HL-60/S4 treated with retinoic acid at 250 ng/mL for 4 days and 3 days (cell line): ENCODE measurements around the gene GTPBP3.

Experiments
- in situ Hi-C: fragments of 300-500 bp; cut with MboI; formaldehyde crosslinking; loops from 2 replicates; pipeline ENCODE4 v1.7.0; 2022; ENCODE audit warnings: low sequenced_read_pairs

The GTPBP3 gene

GRCh38 chr19:17327068-17327653 lies 10.2 kb upstream of the GTPBP3 start:
- in situ Hi-C loops, result no loop called here

- in situ Hi-C loops, result no loop called here
Observed at GRCh38 chr19:17327654-17328516, 9.5 kb upstream of the GTPBP3 start.

DNA sequence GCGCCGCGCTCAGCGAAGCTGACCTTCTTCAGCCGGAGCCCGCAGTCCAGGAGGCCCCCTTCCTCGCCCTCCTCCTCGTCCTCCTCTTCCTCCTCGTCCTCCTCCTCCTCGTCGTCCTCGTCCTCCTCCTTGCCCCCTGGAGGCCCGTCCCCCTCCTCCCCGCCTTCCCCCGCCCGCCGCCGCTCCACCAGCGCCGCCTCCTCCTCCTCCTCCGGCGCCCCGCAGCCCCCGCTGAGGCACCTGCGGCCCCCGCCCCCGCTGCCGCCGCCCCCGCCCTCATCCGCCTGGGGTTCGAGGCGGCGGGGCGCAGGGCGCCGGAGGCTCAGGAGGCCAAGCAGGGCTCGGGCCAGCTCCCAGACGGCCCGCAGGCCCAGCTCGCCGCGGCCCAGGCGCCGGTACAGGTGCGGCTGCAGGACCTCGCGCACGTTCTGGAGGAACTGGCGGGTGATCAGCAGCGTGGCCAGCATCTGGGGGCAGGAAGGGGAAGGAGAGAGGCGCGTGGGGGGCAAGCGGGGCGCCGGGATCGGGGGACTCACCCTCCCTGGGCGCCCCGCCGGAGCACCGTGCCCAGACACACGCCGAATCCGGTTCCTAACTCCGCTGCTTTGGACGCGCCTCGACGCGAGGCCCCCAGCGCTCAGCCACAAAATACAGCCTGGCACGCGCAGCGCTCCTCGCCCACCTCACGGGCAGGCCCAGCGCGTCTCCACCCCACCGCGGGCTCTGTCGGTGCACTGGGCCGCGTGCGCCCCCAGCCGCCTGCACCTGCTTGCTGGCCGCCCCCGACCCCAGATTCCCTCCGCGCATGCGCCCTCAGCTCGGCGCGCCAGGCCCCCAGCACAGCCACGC lies 8.6 kb upstream of the GTPBP3 start:
- in situ Hi-C loops, result no loop called here

DNA sequence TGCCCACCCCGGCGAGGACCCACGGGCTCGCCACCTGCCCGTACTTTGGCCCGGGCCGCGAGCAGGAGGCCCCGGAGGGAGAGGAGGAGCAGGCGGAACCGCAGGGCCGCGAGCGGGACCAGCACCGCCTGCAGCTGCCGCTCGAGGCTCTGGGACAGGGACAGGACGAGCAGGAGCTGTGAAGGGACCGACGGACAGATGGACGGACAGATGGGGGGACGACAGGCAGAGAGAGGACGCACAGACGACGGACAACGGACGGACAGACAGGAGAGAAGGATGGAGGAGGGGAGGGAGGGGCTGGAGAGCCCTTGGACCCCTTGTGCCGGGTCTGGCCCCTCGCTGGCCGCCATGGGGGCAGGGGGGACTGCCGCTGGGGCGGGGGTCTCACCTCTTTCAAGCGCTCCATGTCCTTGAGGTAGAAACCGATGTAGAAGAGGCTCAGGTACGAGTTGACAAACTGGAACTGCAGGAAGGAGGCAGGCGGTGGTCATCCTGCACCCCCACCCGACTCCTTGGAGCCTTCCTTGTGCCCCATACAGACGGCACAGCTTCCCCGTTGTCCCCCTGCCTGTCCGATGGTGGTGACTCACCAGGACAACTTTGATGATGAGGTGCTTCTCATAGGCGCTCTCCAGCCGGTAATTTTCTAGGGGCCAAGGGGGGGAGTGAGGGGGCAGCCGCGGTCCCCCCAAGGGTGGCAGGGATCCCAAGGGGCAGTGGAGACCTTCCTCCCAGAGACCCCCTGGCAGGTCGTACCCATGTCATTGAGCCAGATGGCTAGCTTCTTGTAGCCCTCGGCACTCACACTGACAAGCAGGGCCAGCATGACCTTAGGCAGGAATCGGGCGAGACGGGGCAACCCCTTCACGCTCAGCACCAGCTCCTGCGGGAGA lies 7.7 kb upstream of the GTPBP3 start:
- in situ Hi-C loops, result no loop called here

DNA sequence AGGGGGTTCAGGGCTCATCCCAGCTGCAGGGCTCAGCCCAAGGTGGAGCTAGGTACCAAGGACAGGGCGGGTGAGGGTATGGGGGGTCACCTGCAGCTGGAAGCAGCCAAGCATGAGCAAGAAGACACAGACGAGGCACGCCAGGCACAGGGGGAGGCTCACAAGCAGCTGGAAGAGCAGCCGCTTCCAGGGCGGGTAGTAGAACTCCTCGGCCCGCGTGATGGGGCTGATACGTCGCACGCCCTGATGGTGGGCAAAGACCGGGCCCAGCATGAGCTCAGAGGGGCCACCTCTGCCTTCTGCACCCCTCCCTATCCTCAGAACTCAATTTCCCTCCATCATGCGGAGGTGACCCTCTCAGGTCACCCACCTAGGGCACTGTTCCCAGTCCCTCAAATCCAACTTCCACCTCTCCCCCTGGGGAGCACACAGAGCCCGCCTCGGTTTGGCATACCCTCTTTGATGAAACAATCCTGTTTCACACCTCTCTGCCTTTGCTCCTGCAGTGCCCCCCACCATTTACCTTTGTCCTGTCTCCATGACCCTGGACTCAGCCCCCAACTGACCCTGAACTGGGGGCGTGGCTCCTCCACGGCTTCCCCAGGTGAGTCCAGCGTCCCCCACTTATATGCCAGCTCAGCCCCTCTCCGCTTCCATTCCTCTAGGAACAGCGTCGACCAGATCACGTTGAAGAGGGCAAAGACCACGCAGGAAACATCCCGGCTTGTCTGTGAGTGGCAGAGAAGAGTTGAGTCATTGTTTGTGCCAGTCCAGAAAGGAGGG lies 6.9 kb upstream of the GTPBP3 start:
- in situ Hi-C loops, result no loop called here

GRCh38 chr19:17331045-17331558 lies 6.3 kb upstream of the GTPBP3 start:
- in situ Hi-C loops, result no loop called here

GRCh38 chr19:17332360-17332676 lies 5.0 kb upstream of the GTPBP3 start:
- in situ Hi-C loops, result no loop called here

DNA sequence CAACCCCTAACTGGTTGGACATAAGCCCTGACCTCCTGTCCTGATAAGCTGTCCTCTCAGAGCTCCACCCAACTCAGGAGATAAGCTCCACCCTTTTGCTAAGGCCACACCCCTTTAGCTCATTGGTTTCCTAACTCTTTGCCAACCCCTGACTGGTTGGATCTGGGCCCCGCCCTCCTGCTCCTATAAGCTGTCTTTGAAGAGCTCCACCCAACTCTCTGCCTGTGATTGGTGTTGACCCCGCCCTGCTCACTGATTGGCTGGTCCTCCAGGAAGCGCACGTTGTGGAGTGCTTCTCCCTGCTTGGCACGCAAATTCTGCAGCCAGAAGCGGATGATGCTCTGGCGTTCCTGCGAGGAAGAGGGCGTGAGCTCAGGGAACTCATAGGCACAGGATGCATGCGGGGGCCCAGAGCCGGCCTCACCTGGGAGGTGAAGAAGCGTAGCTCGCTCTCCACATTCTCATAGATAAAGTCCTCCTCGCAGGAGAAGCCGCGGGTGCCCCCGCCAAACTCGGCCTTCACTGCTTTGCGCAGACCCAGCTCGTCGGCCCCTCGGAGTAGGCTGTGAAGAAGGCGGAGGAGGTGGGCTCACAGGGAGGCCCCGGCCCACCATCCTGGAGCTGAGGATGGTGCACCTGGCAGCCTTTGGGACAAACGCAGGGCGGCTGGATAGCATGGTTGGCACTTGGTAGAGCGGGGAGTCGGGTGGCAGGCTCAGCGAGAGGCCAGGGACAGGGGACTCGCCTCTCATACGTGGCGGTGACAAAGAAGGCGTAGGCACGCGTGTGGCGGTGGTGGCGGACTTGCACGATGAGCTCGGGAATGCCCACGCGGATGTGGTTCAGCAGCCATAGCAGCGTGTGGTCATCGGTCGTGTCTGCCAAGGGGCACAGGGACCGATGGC lies 4.4 kb upstream of the GTPBP3 start:
- in situ Hi-C loops, result no loop called here

DNA sequence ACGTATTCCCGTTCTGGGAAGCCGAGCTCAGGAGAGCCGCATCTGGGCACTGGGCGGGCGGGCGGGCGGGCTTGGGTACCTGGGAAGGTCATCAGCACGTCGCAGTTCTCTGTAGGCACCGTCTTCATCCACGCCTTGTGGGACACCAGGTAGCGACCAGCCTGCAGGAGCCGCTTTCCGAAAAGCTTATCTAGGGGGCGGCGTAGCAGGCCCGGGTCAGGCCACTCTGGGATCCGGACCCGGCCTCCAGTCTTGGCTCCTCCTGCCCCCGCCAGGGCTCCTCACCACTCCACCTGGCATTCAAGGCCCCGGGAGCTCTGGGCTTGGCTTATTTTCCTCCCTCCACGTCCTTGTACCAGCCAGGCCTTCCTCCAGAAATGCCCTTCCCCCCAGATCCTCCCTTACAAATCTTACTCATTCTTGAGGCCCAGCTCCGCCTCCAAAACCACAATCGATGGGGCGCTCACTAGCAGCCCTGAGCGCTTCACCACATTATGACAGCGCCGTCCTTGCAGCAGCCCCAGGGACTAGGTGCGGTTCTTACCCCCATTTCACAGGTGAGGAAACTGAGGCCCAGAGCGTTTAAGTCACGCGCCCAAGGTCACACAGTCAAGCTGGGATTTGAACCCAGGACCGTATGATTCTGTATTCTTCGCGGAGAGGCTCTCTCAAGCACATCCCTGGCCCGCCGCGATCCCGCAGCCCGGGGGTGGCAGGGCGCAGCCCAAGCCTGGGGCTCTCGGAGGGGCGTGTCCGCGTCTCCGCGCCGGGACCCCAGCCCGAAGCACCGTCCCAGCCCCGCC lies 3.5 kb upstream of the GTPBP3 start:
- in situ Hi-C loops, result no loop called here

DNA sequence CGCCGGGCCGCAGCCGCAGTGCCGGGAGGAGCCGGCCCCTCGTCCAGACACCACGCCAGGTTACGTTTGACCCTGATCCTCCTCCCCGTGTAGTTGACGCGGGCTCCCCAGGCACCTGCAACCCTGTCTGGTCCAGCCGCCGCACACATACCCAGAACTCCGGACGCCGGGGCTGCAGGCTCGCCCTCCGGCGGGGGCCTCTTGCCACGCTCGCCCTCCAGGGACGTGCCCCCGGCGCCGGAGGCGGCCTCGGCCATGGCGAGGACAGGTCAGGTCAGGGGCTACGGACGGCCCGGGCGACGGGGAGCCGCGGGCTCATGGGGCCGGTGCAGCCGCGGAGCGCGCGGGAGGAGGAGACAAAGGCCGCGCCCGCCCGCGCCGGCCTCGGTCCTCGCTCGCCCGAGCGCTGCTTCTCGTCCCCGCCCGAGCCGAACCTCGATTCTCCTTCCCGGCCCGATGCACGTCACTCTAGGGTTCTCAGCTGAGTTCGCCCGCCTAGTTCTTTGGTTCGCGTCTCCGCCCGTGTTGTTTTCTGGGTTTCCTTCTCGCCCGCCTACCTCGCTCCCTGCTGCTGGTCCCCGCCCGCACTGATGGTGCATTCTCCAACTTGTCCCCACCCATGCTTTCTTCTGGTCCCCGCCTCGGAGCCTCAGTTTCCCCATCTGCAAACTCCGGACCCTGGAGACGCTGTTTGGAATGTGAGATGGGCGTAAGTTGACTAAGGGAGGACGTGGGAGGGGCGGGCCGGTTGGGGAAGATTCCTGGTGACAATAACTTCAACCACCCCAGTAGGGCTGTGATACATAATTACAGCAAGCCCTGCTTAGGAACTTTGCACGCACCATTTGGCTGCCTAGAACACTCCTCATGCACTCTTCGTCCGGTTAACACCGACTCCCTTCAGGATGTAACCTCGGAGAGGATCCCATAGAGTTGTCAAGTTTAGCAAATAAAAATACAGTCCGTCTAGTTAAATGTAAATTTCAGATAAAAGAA lies 2.6 kb upstream of the GTPBP3 start, which contains the start of gene ANO8:
TSS of gene ANO8 (minus strand) at position 442 of the 996 bp plus-strand sequence. CDS start at position 257, 185 bp downstream.
- in situ Hi-C loops, result no loop called here

GRCh38 chr19:17335575-17335974 lies 1.8 kb upstream of the GTPBP3 start:
- in situ Hi-C loops, result no loop called here

DNA sequence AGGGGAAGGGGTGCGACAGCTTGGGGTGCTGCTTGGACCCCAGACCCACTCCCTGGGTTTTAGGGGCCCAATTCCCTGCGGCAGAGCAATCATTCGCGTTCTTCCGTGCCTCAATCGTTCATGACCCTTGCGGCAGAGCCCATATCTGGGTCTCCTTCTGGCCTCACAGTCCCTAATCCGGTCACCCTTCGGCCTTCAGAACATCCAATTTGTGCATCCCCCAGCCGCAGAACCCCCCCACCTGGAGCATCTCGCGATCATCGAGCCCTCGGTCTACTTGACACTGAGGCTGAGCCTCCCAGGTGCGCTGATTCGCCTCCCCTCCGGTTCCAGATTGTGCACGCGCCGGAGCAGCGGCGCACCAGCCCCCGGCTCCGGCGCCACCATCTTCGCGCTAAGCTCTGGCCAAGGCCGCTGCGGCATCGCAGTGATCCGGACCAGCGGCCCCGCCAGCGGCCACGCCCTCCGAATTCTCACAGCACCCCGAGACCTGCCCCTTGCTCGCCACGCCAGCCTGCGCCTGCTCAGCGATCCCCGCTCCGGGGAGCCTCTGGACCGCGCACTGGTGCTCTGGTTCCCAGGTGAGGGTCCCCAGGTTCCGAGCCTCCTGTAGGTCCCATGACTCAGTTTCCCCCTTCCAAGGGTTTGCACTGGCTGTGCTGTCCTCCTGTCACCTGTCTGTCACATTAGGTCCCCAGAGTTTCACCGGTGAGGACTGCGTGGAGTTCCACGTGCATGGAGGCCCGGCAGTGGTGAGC lies 501 bp downstream of the GTPBP3 start:
- in situ Hi-C loops, result no loop called here

- in situ Hi-C loops, result no loop called here
Observed at GRCh38 chr19:17338433-17339078, 1.2 kb downstream of the GTPBP3 start.

GRCh38 chr19:17339088-17339741 lies 1.9 kb downstream of the GTPBP3 start:
- in situ Hi-C loops, result no loop called here
